Measurements from ENCODE around the gene BRD1. TPM values are rescaled to one million over a fixed set of nuclear protein-coding genes. Genes with fewer than 3 reads are reported as not detected.

Gene BRD1
- total RNA-seq, 1 donor from 2014 or later: 37.4 TPM

GRCh38 chr22:49863931-49864330, 36.3 kb upstream of the BRD1 start:
- intact Hi-C loops (cut with DNase I): no loop called here
- no peak for TF ChIP-seq CTCF (IDR thresholded peaks at IDR 0.05)

GRCh38 chr22:49862496-49862776, 34.8 kb upstream of the BRD1 start:
- no peaks in the 10 kb centered on the region for H3K36me3 ChIP-seq
- DNase-seq (no peak), ATAC-seq (peak; percentile 77 to 78)
- no peak overlapping the region for H3K27ac ChIP-seq
- no peak overlapping the region for H3K4me3 ChIP-seq
- peaks cover 19% of the 10 kb centered on the region for H3K9me3 ChIP-seq
- H3K4me1 ChIP-seq: peaks cover 10% of the 10 kb centered on the region
- intact Hi-C loops (cut with DNase I): no loop called here
- TF ChIP-seq CTCF (IDR thresholded peaks at IDR 0.05): no peak
- no peaks in the 10 kb centered on the region for H3K27me3 ChIP-seq (ENCODE audit: low read depth)

More at GRCh38 chr22:49863931-49864330, 36.3 kb upstream of the BRD1 start:
- DNase-seq (no peak), ATAC-seq (no peak)
- Histone ChIP-seq H3K4me1 (peaks cover 10% of the 10 kb centered on the region), H3K4me3 (no peak overlapping the region), H3K27me3 (ENCODE audit: low read depth) (no peaks in the 10 kb centered on the region), H3K36me3 (no peaks in the 10 kb centered on the region), H3K9me3 (peaks cover 19% of the 10 kb centered on the region), H3K27ac (no peak overlapping the region)

GRCh38 chr22:49861642-49862495, 34.2 kb upstream of the BRD1 start:
- Histone ChIP-seq H3K4me1 (peaks cover 10% of the 10 kb centered on the region), H3K9me3 (peaks cover 16% of the 10 kb centered on the region), H3K36me3 (no peaks in the 10 kb centered on the region), H3K27ac (no peak overlapping the region), H3K27me3 (ENCODE audit: low read depth) (no peaks in the 10 kb centered on the region), H3K4me3 (no peak overlapping the region)
- no peak for TF ChIP-seq CTCF (IDR thresholded peaks at IDR 0.05)
- DNase-seq (no peak), ATAC-seq (peak; percentile 28 to 34)
- intact Hi-C loops (cut with DNase I): no loop called here

GRCh38 chr22:49858827-49859226, 31.2 kb upstream of the BRD1 start:
- Histone ChIP-seq H3K4me1 (peaks cover 30% of the 10 kb centered on the region), H3K4me3 (no peak overlapping the region), H3K9me3 (no peaks in the 10 kb centered on the region), H3K27ac (no peak overlapping the region), H3K27me3 (ENCODE audit: low read depth) (no peaks in the 10 kb centered on the region), H3K36me3 (no peaks in the 10 kb centered on the region)
- no peak for TF ChIP-seq CTCF (IDR thresholded peaks at IDR 0.05)
- no peak for ATAC-seq
- intact Hi-C loops (cut with DNase I): no loop called here
- DNase-seq: no peak

GRCh38 chr22:49856766-49857618, 29.3 kb upstream of the BRD1 start:
- ATAC-seq: no peak
- intact Hi-C loops (cut with DNase I): no loop called here
- no peak overlapping the region for H3K27ac ChIP-seq
- H3K9me3 ChIP-seq: no peaks in the 10 kb centered on the region
- no peaks in the 10 kb centered on the region for H3K27me3 ChIP-seq (ENCODE audit: low read depth)
- H3K4me3 ChIP-seq: no peak overlapping the region
- no peak for TF ChIP-seq CTCF (IDR thresholded peaks at IDR 0.05)
- H3K36me3 ChIP-seq: no peaks in the 10 kb centered on the region
- H3K4me1 ChIP-seq: peaks cover 28% of the 10 kb centered on the region
- no peak for DNase-seq

Data from lower lobe of right lung (tissue), 2 donors.